NCI-H345 (cell line): ENCODE data around the gene SPRR4.
"Not testable (repeated sequence)": the region's sequence is repeated elsewhere in the genome, so short reads cannot be mapped to it uniquely, and the experiment has no call there.

ENCODE experiments used
- DNase-seq: peaks from one replicate; lab custom pipeline; 2025; lab: John Stamatoyannopoulos, UW

SPRR4 gene

DNA sequence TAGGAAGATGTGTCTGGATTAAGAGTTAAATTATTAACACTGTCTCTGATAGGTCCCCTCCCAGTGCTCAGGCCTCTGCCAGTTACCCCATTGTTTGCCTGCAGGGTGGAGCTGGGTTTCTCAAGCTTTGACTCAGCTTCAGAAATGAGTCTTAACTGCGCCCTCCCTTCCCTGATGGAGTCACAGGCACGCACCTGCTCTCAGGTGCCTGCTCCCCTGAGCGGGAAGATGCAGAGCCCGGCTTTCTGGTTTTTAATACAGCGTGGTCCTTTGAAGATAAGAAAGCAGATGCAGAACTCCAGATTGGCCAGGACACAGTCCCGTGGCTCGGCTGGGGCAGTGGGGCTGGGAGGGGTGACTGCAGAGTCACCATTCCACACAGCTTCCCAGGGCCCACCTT lies 3.2 kb upstream of the SPRR4 start:
- no peak for DNase-seq

DNA sequence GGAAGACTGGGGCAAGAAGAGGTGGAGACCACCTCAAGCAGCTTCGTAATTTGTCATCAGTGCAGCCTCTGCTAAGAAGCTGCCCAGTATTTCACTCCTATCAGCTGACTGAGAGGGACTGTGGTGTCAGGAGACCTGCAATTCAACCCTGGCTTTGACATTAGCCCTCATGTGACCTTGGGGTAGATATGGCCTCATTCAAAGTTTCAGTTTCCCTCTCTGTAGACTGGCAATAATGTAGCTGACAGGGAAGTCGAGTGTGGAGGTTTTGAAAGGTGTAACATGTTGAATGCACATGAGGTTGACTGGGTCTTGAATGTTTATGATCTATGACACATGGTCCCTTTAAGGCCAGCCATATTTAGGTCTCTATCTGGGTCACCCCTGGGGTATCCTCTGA lies 2.2 kb upstream of the SPRR4 start:
- no peak for DNase-seq

DNA sequence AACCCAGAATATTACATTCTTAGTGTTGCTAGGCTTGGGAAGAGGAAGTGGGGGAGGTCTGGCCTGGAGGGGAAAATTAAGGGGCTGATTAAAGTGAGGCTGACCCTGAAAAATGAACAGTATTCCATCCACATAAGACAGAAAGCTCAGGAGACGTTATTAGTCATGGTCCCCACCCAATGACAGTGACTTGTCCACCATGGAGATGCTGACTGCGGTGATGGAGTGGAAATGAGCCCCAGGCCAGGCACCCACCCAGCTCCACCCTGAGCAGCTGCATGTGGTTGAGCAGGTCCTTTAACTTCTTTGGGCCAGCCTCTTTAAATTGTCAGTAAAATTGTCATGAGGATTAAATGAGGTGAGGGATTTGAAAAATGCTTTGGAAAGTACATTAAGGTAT lies 1.4 kb upstream of the SPRR4 start:
- no peak for DNase-seq

DNA sequence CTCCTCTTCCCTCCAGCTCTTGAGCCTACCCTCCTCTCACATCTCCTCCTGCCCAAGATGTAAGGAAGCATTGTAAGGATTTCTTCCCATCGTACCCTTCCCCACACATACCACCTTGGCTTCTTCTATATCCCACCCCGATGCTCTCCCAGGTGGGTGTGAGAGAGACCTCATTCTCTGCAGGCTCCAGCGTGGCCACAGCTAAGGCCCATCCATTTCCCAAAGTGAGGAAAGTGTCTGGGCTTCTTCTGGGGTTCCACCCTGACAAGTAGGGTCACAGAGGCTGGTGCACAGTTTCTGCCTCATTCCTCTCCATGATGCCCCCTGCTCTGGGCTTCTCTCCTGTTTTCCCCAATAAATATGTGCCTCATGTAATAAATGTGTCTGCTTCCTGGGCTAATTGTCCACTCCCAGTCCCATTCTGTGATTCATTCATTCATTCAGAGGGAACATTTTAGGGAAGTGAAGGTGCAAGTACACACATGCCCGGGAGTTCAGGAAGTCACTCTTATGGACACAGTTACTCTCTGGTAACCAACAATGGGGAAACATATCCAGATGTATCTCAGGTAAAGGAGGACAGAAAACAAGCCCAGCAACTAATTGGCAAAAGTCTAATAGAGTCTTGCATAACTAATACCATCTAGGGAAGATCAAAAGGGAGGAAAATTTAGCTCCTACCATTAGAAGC lies 1.9 kb downstream of the SPRR4 start:
- DNase-seq, result no peak

DNA sequence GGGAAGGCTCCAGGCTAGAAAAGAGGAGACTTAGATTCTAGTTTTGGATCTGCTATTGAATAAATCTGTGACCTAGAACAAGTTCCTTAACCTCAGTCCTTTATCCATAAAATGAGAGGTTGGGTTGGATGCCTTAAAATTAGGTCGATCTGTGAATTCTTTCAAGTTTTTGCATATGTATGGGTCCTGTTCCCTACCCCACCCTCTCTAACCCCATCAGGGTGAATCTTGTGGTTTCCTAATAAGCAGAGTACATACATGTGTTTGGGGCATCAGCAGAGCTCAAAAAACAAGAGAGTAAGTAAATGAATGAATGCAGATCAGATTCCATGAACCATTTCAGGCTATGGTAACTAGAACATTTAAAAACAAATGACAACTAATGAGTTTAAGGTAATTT lies 6.2 kb downstream of the SPRR4 start:
- DNase-seq, result no peak

DNA sequence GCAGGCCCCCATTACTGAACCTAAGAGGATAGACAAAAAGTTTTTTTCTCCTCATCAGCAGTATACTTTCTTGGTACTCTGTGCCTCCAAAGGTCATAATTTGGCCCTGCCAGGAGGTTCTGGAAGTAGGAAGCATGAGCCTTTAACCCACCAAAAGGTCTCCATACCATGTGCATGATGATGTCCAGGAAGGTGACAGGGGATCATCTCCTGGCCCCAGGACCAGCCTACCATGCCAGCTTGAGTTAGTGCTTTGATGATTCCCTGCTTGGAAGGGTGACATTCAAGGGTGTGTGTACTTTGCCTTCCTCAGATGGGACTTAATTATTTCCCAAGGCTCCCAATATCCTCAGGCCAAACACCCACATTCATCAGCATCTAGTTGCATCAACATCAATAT lies 7.2 kb downstream of the SPRR4 start:
- no peak for DNase-seq

DNA sequence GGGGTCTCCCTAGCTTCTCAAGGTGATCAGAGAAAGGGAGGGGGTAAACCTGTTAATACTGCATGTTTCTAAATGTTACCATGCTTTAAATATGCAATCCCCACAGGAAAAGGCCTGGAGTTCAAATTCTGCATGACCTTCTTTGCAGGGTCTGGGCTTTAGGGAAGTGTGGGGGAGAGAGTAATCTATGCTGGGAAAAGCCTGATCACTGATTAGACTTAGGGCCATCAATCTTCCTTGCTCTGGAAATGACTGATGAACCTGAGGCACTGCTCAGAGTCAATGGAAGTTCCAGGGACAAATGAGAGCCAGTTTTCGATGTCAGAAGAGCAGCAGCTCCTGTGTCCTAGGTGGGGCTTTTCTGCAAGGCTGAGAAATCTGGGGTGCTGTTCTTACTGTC lies 10.2 kb downstream of the SPRR4 start:
- no peak for DNase-seq

DNA sequence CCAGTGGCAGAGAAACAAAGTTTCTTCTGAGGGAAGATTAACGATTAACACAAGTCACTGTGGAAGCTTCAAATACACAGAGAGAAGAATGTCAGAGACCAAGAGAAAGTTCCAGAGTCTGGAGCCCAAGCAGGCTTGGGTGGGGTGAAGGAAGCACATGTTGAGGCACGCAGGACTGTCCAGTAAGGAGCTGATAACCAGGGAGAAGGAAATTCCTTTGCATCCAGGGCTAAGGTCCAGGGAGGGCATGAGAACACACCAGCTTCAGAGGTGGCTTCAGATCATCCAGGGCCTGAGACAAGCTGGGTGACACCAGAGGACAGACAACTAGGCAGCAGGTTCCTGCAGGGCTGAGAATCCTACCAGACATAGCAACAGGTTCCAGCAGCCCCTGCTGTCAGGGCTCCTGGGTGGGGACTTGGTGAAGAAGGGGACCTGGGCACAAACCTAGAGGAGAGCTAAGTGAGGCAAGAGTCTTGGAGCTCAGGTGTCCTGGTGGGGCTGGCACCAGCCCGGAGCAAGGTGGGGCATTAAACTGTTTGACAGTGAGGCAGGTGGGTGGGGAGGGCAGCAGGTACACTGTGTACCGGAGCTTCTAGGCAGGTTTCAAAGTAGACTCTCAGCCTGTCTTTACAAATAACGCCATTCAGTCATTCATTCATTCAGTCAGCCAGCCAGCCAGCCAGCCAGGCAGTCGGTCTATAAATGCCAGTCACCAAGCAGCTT lies 10.9 kb downstream of the SPRR4 start:
- no peak for DNase-seq

DNA sequence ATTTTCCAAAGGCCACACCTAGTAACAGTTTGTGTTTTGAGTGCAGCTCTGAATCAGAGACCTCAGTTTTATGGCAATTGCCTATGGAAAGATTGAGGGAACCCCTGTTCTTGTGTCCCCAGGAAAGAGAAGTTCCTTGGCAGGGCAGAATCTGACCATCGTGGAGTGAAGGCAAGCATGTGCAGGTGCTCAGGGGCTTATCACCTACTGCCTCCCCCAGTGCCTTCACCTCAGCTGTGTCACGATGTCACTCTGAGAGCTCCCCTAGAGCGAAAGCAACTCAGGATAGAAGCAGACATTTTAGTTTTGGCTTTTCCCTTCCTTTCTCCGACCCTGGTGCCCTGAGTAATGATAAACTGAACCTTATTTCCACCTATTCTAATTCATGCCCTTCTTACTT lies 11.6 kb downstream of the SPRR4 start:
- no peak for DNase-seq

DNA sequence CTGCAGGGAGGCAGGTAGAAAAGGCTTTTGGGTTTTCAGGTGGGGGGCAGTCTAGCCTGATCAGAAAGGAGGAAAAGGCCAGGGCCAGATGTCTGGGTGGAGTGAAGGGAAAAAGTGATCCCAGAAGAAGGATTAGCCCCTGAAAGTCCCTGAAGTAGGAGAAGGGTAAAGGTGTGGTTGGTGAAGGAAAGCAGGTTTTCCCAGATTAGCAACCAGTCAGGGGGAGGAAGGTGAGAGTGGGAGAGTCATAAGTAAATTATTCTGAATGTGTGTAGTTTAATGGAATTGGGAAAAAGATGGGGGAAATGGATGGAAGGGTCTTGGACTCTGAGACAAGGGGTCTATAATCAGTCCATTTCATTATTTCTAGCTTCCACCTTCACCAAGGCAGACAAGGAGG lies 12.8 kb downstream of the SPRR4 start:
- DNase-seq, result no peak

DNA sequence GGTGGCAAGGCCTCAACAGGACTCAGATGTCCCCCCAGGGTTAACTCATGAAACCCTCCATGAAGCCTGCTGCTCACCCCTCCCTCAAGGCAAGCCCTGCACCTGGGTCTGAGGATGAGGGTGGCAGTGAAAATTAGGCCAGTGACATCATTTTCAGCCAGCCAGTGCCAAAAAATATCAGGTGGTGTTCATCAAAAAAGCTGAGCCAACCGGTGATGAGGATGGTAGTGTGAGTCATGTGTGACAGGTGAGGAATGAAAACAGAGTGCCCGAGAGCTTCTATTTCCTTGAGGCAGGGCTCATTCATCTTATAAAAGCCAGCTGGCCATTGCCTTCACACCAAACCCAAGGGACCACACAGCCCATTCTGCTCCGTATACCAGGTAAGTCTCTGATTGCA lies 13.3 kb downstream of the SPRR4 start, which contains the start of gene SPRR1A:
Gene SPRR1A (plus strand): TSS at position 339 of the 400 bp plus-strand sequence. CDS start 1,150 bp downstream, outside the sequence.
- no peak for DNase-seq

DNA sequence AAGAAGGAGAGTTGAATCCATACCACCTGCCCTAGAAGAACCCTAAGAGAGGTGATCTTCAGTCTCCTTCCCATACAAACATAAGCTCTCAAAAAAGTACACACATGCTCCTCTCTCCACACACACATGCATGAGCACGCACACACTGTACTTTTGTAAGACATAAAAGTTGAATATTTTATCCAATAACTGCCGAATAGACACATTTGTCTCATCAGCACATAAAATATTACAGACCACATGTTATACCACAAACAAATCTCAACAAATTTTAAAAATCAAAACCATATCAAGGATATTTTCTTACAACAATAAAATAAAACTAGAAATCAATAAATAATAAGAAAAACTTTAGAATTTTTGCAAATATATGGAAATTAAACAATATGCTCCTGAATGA lies 16.1 kb downstream of the SPRR4 start:
- no peak for DNase-seq

DNA sequence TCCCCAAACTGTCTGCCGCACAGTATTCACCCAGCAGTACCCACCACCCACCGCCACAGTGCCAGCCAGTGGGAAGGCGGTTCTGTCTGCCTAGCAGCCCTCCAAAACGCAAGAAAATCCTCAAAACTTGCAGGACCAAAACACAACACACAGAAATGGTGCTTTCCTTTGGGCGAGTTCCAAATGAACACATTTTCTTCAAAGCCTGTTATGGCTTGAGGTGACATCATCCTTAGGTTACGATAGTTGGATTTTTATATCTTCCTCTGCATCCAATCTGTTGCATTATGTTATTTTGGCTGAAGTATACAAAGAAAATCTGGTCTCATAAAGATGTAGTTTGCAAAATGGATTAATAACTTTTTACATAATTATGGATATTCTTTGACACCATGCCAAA lies 22.7 kb downstream of the SPRR4 start:
- no peak for DNase-seq

DNA sequence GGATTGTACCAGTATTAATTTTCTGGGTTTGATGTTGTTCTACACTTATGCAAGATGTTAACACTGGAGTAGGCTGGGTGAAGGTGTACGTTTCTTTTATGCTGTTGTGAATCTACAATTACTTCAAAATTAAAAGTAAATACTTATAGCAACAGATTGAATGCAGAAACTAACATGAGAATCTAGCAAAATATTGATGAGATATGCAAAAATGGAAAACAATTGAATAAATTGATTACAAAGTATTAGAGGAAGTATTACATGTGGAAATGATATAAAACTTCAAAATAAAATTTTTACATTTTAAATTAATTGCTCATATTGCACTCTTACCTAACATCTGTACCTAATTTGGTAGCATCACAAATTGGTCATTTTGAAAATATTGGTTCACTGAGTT lies 25.4 kb downstream of the SPRR4 start:
- DNase-seq, result no peak

DNA sequence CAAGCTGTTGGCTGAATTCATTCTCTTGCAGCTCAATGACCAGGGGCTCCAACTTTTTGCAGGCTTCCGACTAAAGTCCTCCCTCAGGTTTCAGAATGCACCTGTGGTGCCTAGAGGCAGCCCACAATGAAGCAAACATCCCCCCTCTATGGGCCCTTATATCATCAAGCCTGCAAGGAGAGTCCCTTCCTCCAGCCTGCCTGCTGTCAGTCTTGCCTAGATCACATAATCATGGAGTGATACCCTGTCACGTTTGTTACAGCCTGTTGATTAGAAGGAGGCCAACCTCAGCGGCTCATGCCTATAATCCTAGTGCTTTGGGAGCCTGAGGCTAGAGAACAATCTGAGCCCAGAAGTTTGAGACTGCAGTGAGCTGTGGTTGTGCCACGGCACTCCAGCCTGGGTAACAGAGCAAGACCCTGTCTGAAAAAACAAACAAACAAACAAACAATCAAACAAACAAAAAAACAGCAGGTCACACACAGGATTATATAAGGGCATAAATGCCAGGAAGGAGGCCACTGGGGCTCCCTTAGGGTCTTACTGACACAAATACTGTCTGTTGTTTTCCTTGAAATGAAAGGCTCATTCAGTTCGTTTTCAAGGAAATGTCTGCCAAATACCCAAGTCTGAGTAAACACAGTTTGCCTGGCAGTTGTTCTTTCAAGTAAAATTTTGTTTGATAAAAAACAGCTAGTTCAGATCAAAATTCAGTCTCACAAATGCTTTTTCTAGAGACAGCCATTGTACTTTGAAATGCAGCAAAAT lies 26.4 kb downstream of the SPRR4 start:
- no peak for DNase-seq

DNA sequence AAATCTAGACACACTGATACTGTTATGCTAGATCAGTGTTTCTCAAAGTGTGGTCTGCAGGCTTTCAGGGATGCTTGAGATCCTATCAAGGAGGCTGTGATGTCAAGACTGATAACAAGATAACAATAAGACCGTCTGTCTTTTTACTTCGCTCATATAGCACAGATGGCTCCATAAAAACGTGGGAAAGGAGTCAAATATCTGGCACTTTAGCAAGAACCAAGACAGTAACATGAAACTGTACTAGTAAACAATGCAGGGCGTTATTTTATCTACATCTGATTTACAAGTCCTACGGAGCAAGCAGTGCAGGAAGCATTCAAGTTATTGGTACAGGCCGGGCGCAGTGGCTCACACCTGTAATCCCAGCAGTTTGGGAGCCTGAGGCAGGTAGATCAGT lies 27.5 kb downstream of the SPRR4 start:
- DNase-seq, result no peak

DNA sequence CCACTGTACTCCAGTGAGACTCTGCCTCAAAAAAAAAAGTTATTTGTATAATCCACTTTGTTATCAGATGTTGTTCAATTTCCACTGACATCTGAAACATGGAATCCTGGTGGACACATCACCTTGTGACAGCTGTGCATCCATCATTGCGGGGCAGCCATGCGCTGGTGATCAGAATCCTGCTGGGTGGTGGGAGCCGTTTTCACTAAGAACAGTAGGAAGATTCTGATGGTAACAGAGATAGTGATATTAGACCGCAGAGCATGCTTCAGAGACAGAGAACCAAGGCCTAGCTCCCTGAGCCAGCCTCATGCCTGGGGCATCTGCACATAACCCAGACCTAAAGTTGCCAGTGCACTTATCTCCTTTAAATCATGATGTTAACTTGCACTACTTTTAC lies 28.0 kb downstream of the SPRR4 start:
- DNase-seq, result no peak

DNA sequence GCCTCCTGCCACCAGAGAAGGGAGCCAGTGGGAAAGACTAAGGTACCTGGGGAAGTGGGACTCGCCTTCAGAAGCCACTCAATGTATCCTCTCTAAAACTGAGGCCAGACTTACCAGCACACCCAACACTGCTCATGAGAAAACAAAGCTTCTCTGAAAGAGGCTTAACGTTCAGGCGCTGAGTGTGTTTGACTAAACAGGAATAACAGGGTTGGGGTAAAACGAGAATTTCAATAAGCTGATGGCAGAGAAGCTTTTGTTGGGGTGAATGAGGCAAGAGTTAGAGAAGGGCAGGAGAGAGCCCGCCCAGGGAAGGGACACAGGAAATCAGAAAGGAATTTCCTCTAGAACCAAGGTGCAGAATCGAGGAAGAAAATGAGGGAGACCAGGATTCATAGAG lies 29.4 kb downstream of the SPRR4 start:
- no peak for DNase-seq

DNA sequence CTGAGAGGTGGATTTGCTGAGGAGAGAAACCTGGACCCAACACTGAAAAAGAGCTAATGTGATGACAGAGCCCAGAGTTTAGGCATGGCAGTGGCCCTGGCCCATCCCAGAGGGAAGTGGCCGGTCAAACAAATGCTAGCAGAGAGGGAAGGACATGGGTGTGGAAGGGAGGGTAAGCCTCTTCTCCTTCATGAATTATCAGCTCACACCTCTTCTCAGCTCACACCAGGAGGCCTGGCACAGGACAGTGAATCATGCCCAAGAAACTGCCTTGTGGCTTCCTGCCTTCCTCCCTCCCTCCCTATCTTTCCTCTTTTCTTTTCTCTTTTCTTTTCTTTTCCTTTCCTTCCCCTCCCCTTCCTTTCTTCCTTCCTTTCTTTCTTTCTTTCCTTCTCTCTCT lies 29.8 kb downstream of the SPRR4 start:
- DNase-seq, result no peak

DNA sequence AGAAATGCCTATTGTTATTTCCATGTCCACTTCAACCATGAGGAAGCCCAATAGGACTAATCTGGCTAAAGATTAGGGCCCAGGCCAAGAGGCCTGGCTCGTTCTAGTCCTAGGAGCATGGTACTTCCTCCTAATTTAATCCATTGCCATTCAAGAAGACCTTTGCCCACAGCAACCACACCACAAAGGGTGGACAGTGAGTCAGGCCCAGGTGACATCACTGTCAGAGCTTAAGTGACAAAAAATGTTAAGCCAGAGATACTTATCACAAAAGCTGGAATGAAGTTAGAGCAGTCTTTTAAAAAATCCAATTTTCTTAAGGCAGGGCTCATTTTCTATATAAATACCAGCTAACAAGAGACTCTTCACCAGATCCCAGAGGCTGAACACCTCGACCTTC lies 30.9 kb downstream of the SPRR4 start, which contains the start of gene SPRR3:
Gene SPRR3 (plus strand): TSS at position 368 of the 400 bp plus-strand sequence. CDS start 1,272 bp downstream, outside the sequence.
- no peak for DNase-seq

DNA sequence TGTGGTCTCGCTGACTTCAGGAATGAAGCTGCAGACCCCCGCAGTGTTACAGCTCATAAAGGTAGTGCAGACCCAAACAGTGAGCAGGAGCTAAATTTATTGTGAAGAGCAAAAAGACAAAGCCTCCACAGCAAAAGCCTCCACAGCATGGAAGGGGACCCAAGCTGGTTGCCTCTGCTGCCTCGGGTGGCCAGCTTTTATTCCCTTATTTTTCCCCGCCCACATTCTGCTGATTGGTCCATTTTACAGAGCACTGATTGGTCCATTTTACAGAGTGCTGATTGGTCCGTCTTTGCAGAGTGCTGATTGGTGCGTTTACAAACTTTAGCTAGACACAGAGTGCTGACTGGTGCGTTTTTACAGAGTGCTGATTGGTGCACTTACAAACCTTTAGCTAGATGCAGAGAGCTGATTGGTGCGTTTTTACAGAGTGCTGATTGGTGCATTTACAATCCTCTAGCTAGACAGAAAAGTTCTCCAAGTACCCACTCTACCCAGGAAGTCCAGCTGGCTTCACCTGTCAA lies 40.8 kb downstream of the SPRR4 start:
- DNase-seq, result not testable (repeated sequence)

DNA sequence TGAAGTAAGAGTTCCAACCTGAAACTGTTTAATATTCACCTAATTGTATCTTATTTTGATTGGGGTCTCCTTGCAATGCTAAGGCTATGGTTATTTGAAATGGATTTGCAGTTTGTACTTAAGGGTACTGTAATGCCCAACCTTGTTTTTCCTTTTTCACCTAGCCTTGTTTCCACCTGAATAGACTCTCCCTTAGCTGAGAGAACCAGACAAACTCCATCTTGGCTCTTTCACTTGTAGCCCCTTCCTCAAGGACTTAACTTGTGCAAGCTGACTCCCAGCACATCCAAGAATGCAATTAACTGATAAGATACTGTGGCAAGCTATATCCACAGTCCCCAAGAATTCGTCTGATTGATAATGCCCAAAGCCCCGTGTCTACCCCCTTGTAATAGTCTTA lies 51.4 kb downstream of the SPRR4 start:
- DNase-seq, result not testable (repeated sequence)
